ENCODE measurements around the gene OPA3. TPM values are rescaled to one million over a fixed set of nuclear protein-coding genes. Genes with fewer than 3 reads are reported as not detected.

The OPA3 gene
- total and polyA plus RNA-seq, 11 donors, result 13.1 to 30.4 (median 22.3) TPM

- ATAC-seq (no peak), DNase-seq (no peak)
- intact Hi-C loops (cut with DNase I), result loop anchor here in 6 of 10 donors (10.0 kb wide), 3 partner anchors 47 to 163 kb away; partner anchors contain the start of genes EML2 (in 1 of the 6) and ERCC1 (in 1 of the 6)
- Histone ChIP-seq H3K4me3 (no peak overlapping the region), H3K9me3 (no peaks in the 10 kb centered on the region), H3K27ac (peak overlapping the region in 5 of 12 donors; percentile 10 to 42 (median 25)), H3K36me3 (peaks cover 0 to 21% (median 14%) of the 10 kb centered on the region in 9 donors), H3K27me3 (peaks cover 0 to 20% (median 4%) of the 10 kb centered on the region in 9 donors), H3K4me1 (peaks cover 0 to 23% (median 13%) of the 10 kb centered on the region in 12 donors)
- TF ChIP-seq CTCF (IDR thresholded peaks at IDR 0.05) (no peak), POLR2A (IDR thresholded peaks at IDR 0.05) (no peak)
- 62 to 82% (median 72%) methylated on average over 2 to 4 of the region's 4 CpGs for WGBS, 4 donors
Observed at GRCh38 chr19:45587873-45588272, 3.3 kb upstream of the OPA3 start.

DNA sequence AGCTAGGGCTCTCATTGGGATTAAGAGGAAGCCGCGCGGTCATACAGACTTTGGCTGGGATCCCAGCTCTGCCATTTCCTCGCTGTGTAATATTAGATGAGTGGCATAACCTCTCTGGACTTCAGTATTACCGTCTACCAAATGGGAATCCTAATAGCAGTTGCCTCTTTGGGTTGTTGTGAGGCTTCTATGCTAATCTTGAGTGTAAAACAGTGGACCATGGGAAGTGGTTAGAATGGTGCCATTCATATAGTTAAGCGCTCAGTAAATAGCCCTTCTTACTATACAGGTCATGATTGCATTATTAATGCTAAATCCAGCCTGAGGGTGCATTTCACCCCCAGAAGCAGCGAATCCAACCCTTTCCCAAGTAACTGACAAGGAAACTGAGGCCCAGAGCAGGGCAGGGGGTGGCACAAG, 566 bp upstream of the OPA3 start:
- peak overlapping the region; percentile 92 to 100 (median 96) for H3K27ac ChIP-seq
- peaks cover 0 to 11% (median 5%) of the 10 kb centered on the region in 9 donors for H3K36me3 ChIP-seq
- ATAC-seq, result no peak
- WGBS, 4 donors, result 24 to 34% (median 26%) methylated on average over 5 to 7 of the region's 7 CpGs
- TF ChIP-seq CTCF (IDR thresholded peaks at IDR 0.05) (no peak), POLR2A (IDR thresholded peaks at IDR 0.05) (no peak)
- H3K9me3 ChIP-seq, result no peaks in the 10 kb centered on the region
- peaks cover 0 to 20% (median 13%) of the 10 kb centered on the region in 12 donors for H3K4me1 ChIP-seq
- H3K27me3 ChIP-seq, result peaks cover 0 to under 1% (median 0%) of the 10 kb centered on the region in 9 donors
- H3K4me3 ChIP-seq, result peak overlapping the region; percentile 22 to 85 (median 66)
- intact Hi-C loops (cut with DNase I), result loop anchor here in 6 of 10 donors (10.0 kb wide), 3 partner anchors 50 to 160 kb away; partner anchors contain the start of genes EML2 (in 1 of the 6) and ERCC1 (in 1 of the 6)
- no peak for DNase-seq

DNA sequence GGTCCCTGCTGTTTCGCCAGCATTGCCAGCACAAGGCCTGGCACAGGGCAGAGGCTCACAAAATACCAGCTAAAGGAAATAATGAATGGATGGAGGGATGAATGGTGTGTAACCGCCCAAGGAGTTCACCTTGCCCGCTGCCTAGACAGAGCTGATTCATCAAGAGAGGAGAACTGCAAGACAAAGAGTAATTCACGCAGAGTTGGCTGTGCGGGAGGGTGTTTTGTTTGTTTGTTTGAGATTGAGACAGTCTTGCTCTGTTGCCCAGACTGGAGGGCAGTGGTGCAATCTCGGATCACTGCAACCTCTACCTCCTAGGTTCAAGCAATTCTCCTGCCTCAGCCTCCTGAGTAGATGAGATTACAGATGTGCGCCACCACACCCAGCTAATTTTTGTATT, 3.0 kb downstream of the OPA3 start:
- intact Hi-C loops (cut with DNase I), result loop anchor here in 6 of 10 donors (5.0 to 10.0 kb wide), 4 partner anchors 53 to 157 kb away; partner anchors contain the start of genes VASP (in 2 of the 6), EML2 (in 1 of the 6) and ERCC1 (in 1 of the 6)
- peaks cover 0 to 5% (median 0%) of the 10 kb centered on the region in 9 donors for H3K36me3 ChIP-seq
- H3K27me3 ChIP-seq, result no peaks in the 10 kb centered on the region
- H3K27ac ChIP-seq, result no peak overlapping the region
- TF ChIP-seq CTCF (IDR thresholded peaks at IDR 0.05) (no peak), POLR2A (IDR thresholded peaks at IDR 0.05) (no peak)
- DNase-seq (peak in 1 of 5 donors; percentile 5), ATAC-seq (no peak)
- H3K4me3 ChIP-seq, result no peak overlapping the region
- H3K4me1 ChIP-seq, result peaks cover 0 to 36% (median 25%) of the 10 kb centered on the region in 12 donors
- H3K9me3 ChIP-seq, result no peaks in the 10 kb centered on the region
- WGBS, 4 donors, result 88 to 95% (median 93%) methylated on average over 7 of the region's 7 CpGs

DNA sequence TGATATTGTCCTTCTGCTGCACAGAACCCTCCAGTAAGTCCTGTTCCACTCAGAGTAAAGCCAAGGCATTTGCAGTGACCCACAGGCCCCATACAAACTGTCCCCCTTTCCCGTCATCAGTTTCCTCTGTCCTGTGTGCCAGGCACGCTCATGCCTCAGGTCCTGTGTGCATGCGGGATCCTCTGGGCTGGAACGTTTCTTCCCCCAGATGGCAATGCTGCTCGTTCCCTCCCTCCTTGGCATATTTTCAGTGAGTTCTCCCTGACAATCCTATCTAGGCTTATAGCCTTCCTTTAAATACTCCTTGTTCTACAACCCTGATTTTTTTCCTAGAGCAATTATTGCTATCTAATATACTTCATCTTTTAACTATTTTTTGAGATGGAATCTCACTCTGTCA, 5.7 kb downstream of the OPA3 start:
- DNase-seq, result peak in 1 of 5 donors; percentile 45
- Histone ChIP-seq H3K4me1 (peaks cover 0 to 52% (median 30%) of the 10 kb centered on the region in 12 donors), H3K9me3 (no peaks in the 10 kb centered on the region), H3K4me3 (no peak overlapping the region), H3K36me3 (peaks cover 0 to 5% (median 0%) of the 10 kb centered on the region in 9 donors), H3K27ac (peak overlapping the region in 6 of 12 donors; percentile 2 to 79 (median 46)), H3K27me3 (no peaks in the 10 kb centered on the region)
- intact Hi-C loops (cut with DNase I), result loop anchor here in 2 of 10 donors (10.0 kb wide), 1 partner anchor 54 kb away; no protein-coding TSS in a partner anchor
- 48 to 62% (median 53%) methylated on average over 5 of the region's 5 CpGs for WGBS, 4 donors
- peak; percentile 12 to 27 (median 18) for ATAC-seq
- TF ChIP-seq CTCF (IDR thresholded peaks at IDR 0.05) (no peak), POLR2A (IDR thresholded peaks at IDR 0.05) (no peak)

Measured in heart left ventricle (tissue), 16 donors.